ENCODE results near the gene DUSP5. TPM values are rescaled to one million over a fixed set of nuclear protein-coding genes. Genes with fewer than 3 reads are reported as not detected.

DUSP5 gene
- total and polyA plus RNA-seq, 2 of the 8 experiments (the other 6 are each of a cell fraction or from before 2014, with no cell fraction given) = 13.6 to 30.3 TPM

- WGBS, 2 experiments (ENCODE audit: extremely low coverage in 1 of 2, insufficient coverage in 1 of 2, insufficient read length in 1 of 2, insufficient replicate concordance in 2 of 2, low coverage in 1 of 2, low lambda C conversion rate in 2 of 2, missing lambda C conversion rate in 1 of 2) = 84% methylated on average over 13 of the region's 16 CpGs; no CpG with 5 or more reads in 1 of the 2 experiments
- CTCF ChIA-PET (ENCODE audit: partially characterized antibody) = interaction anchor here (0.6 to 1.0 kb wide), 2 partner anchors 23 to 106 kb away, joined by 3 to 4 read pairs; no protein-coding TSS in a partner anchor
- POLR2A ChIA-PET (ENCODE audit: partially characterized antibody) = interaction anchor here (1.8 kb wide), 1 partner anchor 38 kb away, joined by 6 read pairs; the partner anchor contains the start of gene DUSP5
- TF ChIP-seq CEBPB (IDR thresholded peaks at IDR 0.05; ENCODE audit: low read depth, low read length) (no peak), CTCF (IDR thresholded peaks at IDR 0.05; ENCODE audit: control extremely low read depth in 1 of 3, insufficient read depth in 1 of 3, low read depth in 1 of 3, low read length in 3 of 3) (no peak), RAD21 (IDR thresholded peaks at IDR 0.05 in 1 of 2, conservative IDR thresholded peaks at IDR 0.05 in 1 of 2; ENCODE audit: low read depth in 2 of 2, low read length in 2 of 2) (no peak), YY1 (IDR thresholded peaks at IDR 0.05; ENCODE audit: low read depth, low read length) (no peak), MAX (IDR thresholded peaks at IDR 0.05) (no peak), EP300 (IDR thresholded peaks at IDR 0.05; ENCODE audit: borderline replicate concordance in 1 of 2, low read depth in 2 of 2, low read length in 2 of 2) (no peak), TBP (IDR thresholded peaks at IDR 0.05; ENCODE audit: low read depth, low read length) (no peak), CREB1 (IDR thresholded peaks at IDR 0.05) (no peak), RXRA (IDR thresholded peaks at IDR 0.05; ENCODE audit: insufficient read depth, low read depth, low read length) (no peak)
These were observed 37.4 kb upstream of the DUSP5 start for GRCh38 chr10:110460111-110460809.

More at GRCh38 chr10:110460111-110460809, 37.4 kb upstream of the DUSP5 start:
- DNase-seq (ENCODE audit: low read depth in 1 of 2, low spot score in 2 of 2) = no peak
- H3K14ac ChIP-seq (ENCODE audit: insufficient read length) = no peak overlapping the region
- H3K4me1 ChIP-seq (replicated peaks in 1 of 4; ENCODE audit: control insufficient read depth in 3 of 4, insufficient read depth in 4 of 4, low read length in 3 of 4) = peaks cover 0 to 2% (median 0%) of the 10 kb centered on the region in 4 experiments; a peak in 1 of 7 replicates
- no peak overlapping the region for H3K56ac ChIP-seq (replicated peaks; ENCODE audit: insufficient read length, low read depth, low read length)
- no peak overlapping the region for H4K5ac ChIP-seq (ENCODE audit: insufficient read length, low read depth, low read length)
- no peak overlapping the region for H2BK15ac ChIP-seq (ENCODE audit: low read length)
- H3K79me1 ChIP-seq (ENCODE audit: low read depth, low read length) = no peaks in the 10 kb centered on the region
- no peak for FAIRE-seq
- H4K20me1 ChIP-seq (replicated peaks in 1 of 2; ENCODE audit: control insufficient read depth in 1 of 2, insufficient read depth in 2 of 2, low read length in 2 of 2) = no peaks in the 10 kb centered on the region
- H2BK120ac ChIP-seq (replicated peaks; ENCODE audit: low read depth, low read length) = no peak overlapping the region
- H2BK20ac ChIP-seq (ENCODE audit: low read length) = no peak overlapping the region
- no peak overlapping the region for H2AFZ ChIP-seq (ENCODE audit: low read length)
- H3K23ac ChIP-seq (ENCODE audit: insufficient read length) = no peak overlapping the region
- H3K4ac ChIP-seq (replicated peaks; ENCODE audit: insufficient read length, low read depth, low read length) = no peak overlapping the region
- H2AK5ac ChIP-seq (ENCODE audit: low read depth, low read length) = no peak overlapping the region
- 0 out of 2 replicates have a peak overlapping the region, but pooled peaks have one; percentile 39 for H2BK12ac ChIP-seq (ENCODE audit: low read depth, low read length)
- H3K4me3 ChIP-seq (ENCODE audit: extremely low read depth in 1 of 4, insufficient read depth in 2 of 4, low read depth in 3 of 4, low read length in 4 of 4) = no peak overlapping the region
- H3K9ac ChIP-seq (replicated peaks in 1 of 4; ENCODE audit: extremely low read depth in 1 of 4, low read depth in 3 of 4, low read length in 3 of 4) = no peak overlapping the region
- no peak overlapping the region for H4K91ac ChIP-seq (replicated peaks; ENCODE audit: insufficient read length, low read length)
- H2BK5ac ChIP-seq (ENCODE audit: low read depth, low read length) = peak overlapping the region; percentile 44; the same call in 1 of the 2 replicates
- H3K4me2 ChIP-seq (ENCODE audit: insufficient read depth in 1 of 2, low read depth in 2 of 2, low read length in 2 of 2) = no peak overlapping the region
- no peak overlapping the region; the same call in 1 of the 2 replicates for H3K18ac ChIP-seq (ENCODE audit: extremely low read depth, low read length)
- H4K8ac ChIP-seq (ENCODE audit: extremely low read depth, insufficient read depth, low read length) = peak overlapping the region; percentile 39
- H3K27me3 ChIP-seq (replicated peaks in 1 of 4; ENCODE audit: control insufficient read depth in 3 of 4, extremely low read depth in 1 of 4, insufficient read depth in 3 of 4, low read length in 3 of 4) = no peaks in the 10 kb centered on the region
- H3K79me2 ChIP-seq (ENCODE audit: control insufficient read depth in 1 of 2, insufficient read depth in 2 of 2, low read length in 2 of 2) = no peaks in the 10 kb centered on the region
- no peaks in the 10 kb centered on the region for H3K23me2 ChIP-seq (ENCODE audit: low read depth, low read length)
- no peaks in the 10 kb centered on the region for H3K36me3 ChIP-seq (ENCODE audit: control insufficient read depth in 2 of 4, insufficient read depth in 4 of 4, low read length in 3 of 4)
- no peak overlapping the region for H3K27ac ChIP-seq (ENCODE audit: low read depth, low read length)
- no peaks in the 10 kb centered on the region for H3K9me3 ChIP-seq (ENCODE audit: insufficient read depth in 2 of 2, low read depth in 1 of 2, low read length in 1 of 2)
